ENCODE data around the gene ZNF22. TPM values are rescaled to one million over a fixed set of nuclear protein-coding genes. Genes with fewer than 3 reads are reported as not detected.

Gene ZNF22
- total RNA-seq, 1 experiment from 2014 or later: 60.8 TPM

DNA sequence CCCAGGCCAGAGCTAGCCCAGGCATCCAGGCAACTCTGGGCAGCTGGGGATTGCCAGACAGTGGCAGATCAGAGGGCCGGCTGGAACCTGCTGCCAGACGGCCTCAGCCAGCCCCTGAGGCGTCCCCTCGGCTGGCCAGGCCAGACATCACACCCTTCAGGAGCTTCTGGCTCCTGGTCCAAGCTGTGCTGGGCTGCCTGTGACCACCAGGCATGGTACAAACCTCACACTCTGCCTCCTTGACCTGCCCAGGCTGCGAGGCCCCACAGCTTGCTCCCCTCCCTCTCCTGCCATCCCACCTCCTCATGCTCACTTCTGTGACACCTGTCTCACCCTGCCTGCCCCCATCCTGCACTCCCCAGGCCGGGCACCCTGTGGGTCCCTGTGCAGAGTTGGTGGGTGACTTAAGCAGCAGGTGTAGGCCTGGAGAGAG lies 27.8 kb upstream of the ZNF22 start:
- CTCF ChIA-PET: interaction anchor here (1.0 to 2.6 kb wide), 4 partner anchors 9 to 40 kb away, joined by 3 to 17 read pairs (median 6); no protein-coding TSS in a partner anchor
- no peak for DNase-seq
- Mint-ChIP-seq H3K27ac (ENCODE audit: unreplicated experiment) (no peak overlapping the region), H3K4me1 (ENCODE audit: low read depth, unreplicated experiment) (peaks cover 16% of the 10 kb centered on the region), H3K4me3 (ENCODE audit: unreplicated experiment) (no peak overlapping the region), H3K9me3 (ENCODE audit: unreplicated experiment) (no peaks in the 10 kb centered on the region), H3K36me3 (ENCODE audit: insufficient read depth, unreplicated experiment) (peaks cover 10% of the 10 kb centered on the region), H3K27me3 (ENCODE audit: insufficient read depth, unreplicated experiment) (no peaks in the 10 kb centered on the region)
- TF ChIP-seq CTCF (IDR thresholded peaks at IDR 0.05; ENCODE audit: insufficient read depth in 1 of 2, low read depth in 1 of 2, low read length in 1 of 2, severe bottlenecking in 1 of 2, unreplicated experiment in 1 of 2): no peak
- Histone ChIP-seq H3K36me3 (ENCODE audit: control insufficient read depth, insufficient read depth, low read length) (0 out of 2 replicates have a peak, but pooled peaks cover 4% of the 10 kb centered on the region), H3K27me3 (replicated peaks; ENCODE audit: control insufficient read depth, insufficient read depth, low read length) (no peaks in the 10 kb centered on the region), H3K4me1 (peaks cover 48% of the 10 kb centered on the region), H3K9me3 (no peaks in the 10 kb centered on the region), H3K4me3 (ENCODE audit: low read depth, low read length) (no peak overlapping the region)
- intact Hi-C loops (cut with micrococcal nuclease; ENCODE audit: unreplicated experiment): no loop called here
- POLR2A ChIA-PET: interaction anchor here (0.5 kb wide), 1 partner anchor 622 kb away, joined by 3 read pairs; no protein-coding TSS in a partner anchor
- BruUV-seq (replicated peaks): no TSS peak

DNA sequence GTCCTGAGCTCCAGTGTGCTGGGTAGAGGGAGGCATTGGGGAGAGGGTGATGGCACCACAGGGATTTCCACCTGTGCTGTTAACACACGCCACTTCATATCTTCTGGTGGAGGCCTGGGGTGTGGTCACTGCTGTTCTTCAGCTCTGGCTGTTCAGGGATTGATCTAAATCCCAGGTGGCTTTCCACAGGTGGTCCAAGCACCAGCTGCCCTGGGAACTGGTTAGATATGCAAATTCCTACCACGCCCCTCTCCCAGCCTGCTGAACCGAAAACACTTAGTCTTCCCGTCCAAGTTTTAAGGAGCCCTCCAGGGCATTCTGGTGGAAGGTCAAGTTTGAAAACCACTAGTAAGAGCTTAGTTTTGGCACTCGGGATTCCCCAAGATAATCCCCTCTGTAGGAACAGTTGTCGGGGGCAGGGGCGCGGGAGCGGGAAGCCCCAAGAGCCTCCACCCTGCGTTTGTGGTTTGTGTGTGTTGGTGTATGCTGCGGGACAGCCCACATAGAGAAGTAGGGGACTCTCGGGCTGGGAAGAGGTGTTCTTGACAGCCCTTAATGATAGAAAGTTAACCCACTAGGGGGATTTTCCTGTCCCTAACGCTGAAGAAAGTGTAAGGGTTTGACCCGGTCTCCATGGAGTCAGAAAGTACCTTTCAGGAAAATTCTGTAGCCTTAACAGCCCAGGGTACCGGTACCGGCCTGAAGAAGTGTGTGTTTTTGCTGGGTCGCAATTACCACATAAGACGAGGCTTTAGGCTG lies 27.2 kb upstream of the ZNF22 start:
- Mint-ChIP-seq H3K9me3 (ENCODE audit: unreplicated experiment) (no peaks in the 10 kb centered on the region), H3K4me3 (ENCODE audit: unreplicated experiment) (no peak overlapping the region), H3K4me1 (ENCODE audit: low read depth, unreplicated experiment) (peaks cover 20% of the 10 kb centered on the region), H3K36me3 (ENCODE audit: insufficient read depth, unreplicated experiment) (peaks cover 16% of the 10 kb centered on the region), H3K27me3 (ENCODE audit: insufficient read depth, unreplicated experiment) (no peaks in the 10 kb centered on the region), H3K27ac (ENCODE audit: unreplicated experiment) (peak overlapping the region; percentile 57)
- no TSS peak for BruUV-seq (replicated peaks)
- no peak for TF ChIP-seq CTCF (IDR thresholded peaks at IDR 0.05; ENCODE audit: insufficient read depth in 1 of 2, low read depth in 1 of 2, low read length in 1 of 2, severe bottlenecking in 1 of 2, unreplicated experiment in 1 of 2)
- no peak overlapping the region for H3K4me3 ChIP-seq (ENCODE audit: low read depth, low read length)
- H3K36me3 ChIP-seq (ENCODE audit: control insufficient read depth, insufficient read depth, low read length): 0 out of 2 replicates have a peak, but pooled peaks cover 4% of the 10 kb centered on the region
- no peaks in the 10 kb centered on the region for H3K27me3 ChIP-seq (replicated peaks; ENCODE audit: control insufficient read depth, insufficient read depth, low read length)
- H3K9me3 ChIP-seq: no peaks in the 10 kb centered on the region
- DNase-seq: no peak
- H3K4me1 ChIP-seq: peaks cover 54% of the 10 kb centered on the region
- POLR2A ChIA-PET: interaction anchor here (0.5 kb wide), 1 partner anchor 621 kb away, joined by 3 read pairs; no protein-coding TSS in a partner anchor
- intact Hi-C loops (cut with micrococcal nuclease; ENCODE audit: unreplicated experiment): loop anchor here (2.0 kb wide), 1 partner anchor 15 kb away; the partner anchor contains the start of gene RASSF4
- CTCF ChIA-PET: interaction anchor here (0.9 to 2.6 kb wide), 5 partner anchors 9 to 40 kb away, joined by 3 to 17 read pairs (median 5); no protein-coding TSS in a partner anchor

- H3K4me3 ChIP-seq (ENCODE audit: low read depth, low read length): peak overlapping the region; percentile 42
- Mint-ChIP-seq H3K9me3 (ENCODE audit: unreplicated experiment) (no peaks in the 10 kb centered on the region), H3K4me3 (ENCODE audit: unreplicated experiment) (peak overlapping the region; percentile 70), H3K27me3 (ENCODE audit: insufficient read depth, unreplicated experiment) (no peaks in the 10 kb centered on the region), H3K4me1 (ENCODE audit: low read depth, unreplicated experiment) (peaks cover 26% of the 10 kb centered on the region), H3K27ac (ENCODE audit: unreplicated experiment) (peak overlapping the region; percentile 57), H3K36me3 (ENCODE audit: insufficient read depth, unreplicated experiment) (peaks cover 22% of the 10 kb centered on the region)
- intact Hi-C loops (cut with micrococcal nuclease; ENCODE audit: unreplicated experiment): loop anchor here (2.0 kb wide), 1 partner anchor 15 kb away; the partner anchor contains the start of gene RASSF4
- TSS peak; percentile 10 for BruUV-seq (replicated peaks)
- H3K9me3 ChIP-seq: no peaks in the 10 kb centered on the region
- no peak for TF ChIP-seq CTCF (IDR thresholded peaks at IDR 0.05; ENCODE audit: insufficient read depth in 1 of 2, low read depth in 1 of 2, low read length in 1 of 2, severe bottlenecking in 1 of 2, unreplicated experiment in 1 of 2)
- no peaks in the 10 kb centered on the region for H3K27me3 ChIP-seq (replicated peaks; ENCODE audit: control insufficient read depth, insufficient read depth, low read length)
- no peak for DNase-seq
- peaks cover 60% of the 10 kb centered on the region for H3K4me1 ChIP-seq
- ChIA-PET CTCF (interaction anchor here (0.9 to 2.6 kb wide), 3 partner anchors 10 to 41 kb away, joined by 4 to 17 read pairs (median 8); no protein-coding TSS in a partner anchor), POLR2A (no interaction called here)
- H3K36me3 ChIP-seq (ENCODE audit: control insufficient read depth, insufficient read depth, low read length): 0 out of 2 replicates have a peak, but pooled peaks cover 4% of the 10 kb centered on the region
These were observed 26.6 kb upstream of the ZNF22 start for GRCh38 chr10:44974082-44974627.
